CD4-positive, alpha-beta T cell (primary cell): ENCODE results near the gene KCND1. TPM values are rescaled to one million over a fixed set of nuclear protein-coding genes. Genes with fewer than 3 reads are reported as not detected.

Experiments used
- ATAC-seq: fragments of 200-7000 bp; cut with Tn5 transposase; one replicate; pipeline ENCODE4 v1.10.0; 2022; ENCODE audit warnings: mild to moderate bottlenecking; ENCODE audit not compliant: poor library complexity
- CTCF ChIA-PET: fragments of 350-600 bp; sonication (Branson Sonifier 250); formaldehyde crosslinking; loops from one replicate; lab custom pipeline; 2021; ENCODE audit warnings: antibody characterized with exemption, inconsistent platforms; lab: Charles Lee
- POLR2A ChIA-PET: fragments of 350-600 bp; sonication (Branson Sonifier 250); formaldehyde crosslinking; loops from one replicate; lab custom pipeline; 2021; ENCODE audit warnings: antibody characterized with exemption, inconsistent platforms; lab: Charles Lee
- DNase-seq, 14 experiments: peaks; one replicate each; pipeline ENCODE4 v3.0.0-alpha.2; 2013 to 2020; ENCODE audit warnings: mixed read lengths in 2 of 14
- H3K27ac ChIP-seq, 2 donors: one replicate each; pipeline versions ENCODE4 v1.5.1 to v1.7.0; 2013; ENCODE audit warnings: low read length in 2 of 2, low read depth in 1 of 2, mild to moderate bottlenecking in 1 of 2
- H3K27me3 ChIP-seq, 2 experiments: 1 replicate in 1 of 2; 2 replicates in 1 of 2; pipeline versions ENCODE4 v1.6.1 to v1.7.0; 2013; ENCODE audit warnings: low read length in 2 of 2, control low read depth in 1 of 2, mild to moderate bottlenecking in 1 of 2, moderate library complexity in 1 of 2; ENCODE audit not compliant: insufficient read depth in 2 of 2, control insufficient read depth in 1 of 2
- H3K36me3 ChIP-seq: one replicate; pipeline ENCODE4 v1.6.1; 2013; ENCODE audit warnings: low read length, control low read depth; ENCODE audit not compliant: insufficient read depth
- H3K4me1 ChIP-seq: one replicate; pipeline ENCODE4 v1.6.1; 2013; ENCODE audit warnings: low read length, control low read depth; ENCODE audit not compliant: insufficient read depth
- H3K4me3 ChIP-seq: one replicate; pipeline ENCODE4 v1.5.1; 2013; ENCODE audit warnings: mild to moderate bottlenecking, low read length, moderate library complexity
- H3K9me3 ChIP-seq, 2 experiments: 1 replicate in 1 of 2; 2 replicates in 1 of 2; pipeline versions ENCODE4 v1.6.1 to v1.7.0; 2013; ENCODE audit warnings: low read length in 2 of 2, mild to moderate bottlenecking in 2 of 2, control low read depth in 1 of 2, moderate library complexity in 1 of 2; ENCODE audit not compliant: control insufficient read depth in 1 of 2, insufficient read depth in 1 of 2
- H3K27ac Mint-ChIP-seq: one replicate; pipeline ENCODE4 v1.8.0; 2020; ENCODE audit warnings: mixed read lengths
- H3K27me3 Mint-ChIP-seq: one replicate; pipeline ENCODE4 v1.8.0; 2021; ENCODE audit warnings: mixed read lengths
- H3K36me3 Mint-ChIP-seq: one replicate; pipeline ENCODE4 v1.8.0; 2021; ENCODE audit warnings: low read depth, mixed read lengths
- H3K4me1 Mint-ChIP-seq: one replicate; pipeline ENCODE4 v1.8.0; 2021; ENCODE audit warnings: low read depth, mixed read lengths
- H3K4me3 Mint-ChIP-seq: one replicate; pipeline ENCODE4 v1.8.0; 2020; ENCODE audit warnings: mild to moderate bottlenecking, mixed read lengths
- H3K9me3 Mint-ChIP-seq: one replicate; pipeline ENCODE4 v1.8.0; 2020; ENCODE audit warnings: mixed read lengths
- CTCF ChIP-seq: fragments of 200-600 bp; IDR thresholded peaks from one replicate; pipeline ENCODE4 v1.8.0; 2022; ENCODE audit warnings: antibody characterized with exemption, mild to moderate bottlenecking
- intact Hi-C, 2 experiments: fragments of 100-400 bp; cut with DNase I in 1 of 2; cut with micrococcal nuclease in 1 of 2; formaldehyde crosslinking; loops; one replicate each; pipeline versions ENCODE4 v1.15.1 to v1.9.0; 2023 to 2025; cut with DNase I, micrococcal nuclease
- total RNA-seq, 174 experiments: library from RNA in 2 of 174; stranded (reverse) in 2 of 174; gene quantifications; one replicate each; pipeline ENCODE4 v1.2.3 and lab custom pipeline; 2021 to 2026

KCND1 gene
- total RNA-seq, 2 experiments from 2014 or later = 1.5 to 2.7 TPM

- TF ChIP-seq CTCF = no peak
- DNase-seq (no peak), ATAC-seq (no peak)
- Mint-ChIP-seq H3K36me3 (peaks cover 55% of the 10 kb centered on the region), H3K4me1 (peaks cover 17% of the 10 kb centered on the region), H3K9me3 (no peaks in the 10 kb centered on the region), H3K4me3 (no peak overlapping the region), H3K27ac (no peak overlapping the region), H3K27me3 (no peaks in the 10 kb centered on the region)
- CTCF ChIA-PET = no interaction called here
- POLR2A ChIA-PET = no interaction called here
- Histone ChIP-seq H3K4me1 (peaks cover 15% of the 10 kb centered on the region), H3K9me3 (no peaks in the 10 kb centered on the region), H3K4me3 (no peak overlapping the region), H3K36me3 (peaks cover 25% of the 10 kb centered on the region), H3K27ac (no peak overlapping the region), H3K27me3 (no peaks in the 10 kb centered on the region)
- intact Hi-C loops = no loop called here
Measured at GRCh38 chrX:48976086-48976485, 4.4 kb upstream of the KCND1 start.

GRCh38 chrX:48975541-48975940 is 3.9 kb upstream of the KCND1 start:
- Histone ChIP-seq H3K9me3 (no peaks in the 10 kb centered on the region), H3K27ac (no peak overlapping the region), H3K4me1 (peaks cover 16% of the 10 kb centered on the region), H3K36me3 (peaks cover 22% of the 10 kb centered on the region), H3K4me3 (no peak overlapping the region), H3K27me3 (no peaks in the 10 kb centered on the region)
- DNase-seq = no peak
- POLR2A ChIA-PET = no interaction called here
- CTCF ChIA-PET = no interaction called here
- Mint-ChIP-seq H3K36me3 (peaks cover 49% of the 10 kb centered on the region), H3K27me3 (no peaks in the 10 kb centered on the region), H3K4me1 (peaks cover 17% of the 10 kb centered on the region), H3K4me3 (no peak overlapping the region), H3K9me3 (no peaks in the 10 kb centered on the region), H3K27ac (no peak overlapping the region)
- no peak for TF ChIP-seq CTCF
- ATAC-seq = no peak
- intact Hi-C loops = no loop called here

- DNase-seq (no peak), ATAC-seq (no peak)
- ChIA-PET CTCF (no interaction called here), POLR2A (interaction anchor here (0.8 kb wide), 1 partner anchor 16 kb away, joined by 4 read pairs; no protein-coding TSS in a partner anchor)
- H3K36me3 Mint-ChIP-seq = peaks cover 44% of the 10 kb centered on the region
- no peak for TF ChIP-seq CTCF
- H3K4me3 Mint-ChIP-seq = no peak overlapping the region
- H3K27me3 Mint-ChIP-seq = no peaks in the 10 kb centered on the region
- H3K36me3 ChIP-seq = peaks cover 20% of the 10 kb centered on the region
- H3K4me3 ChIP-seq = no peak overlapping the region
- no peaks in the 10 kb centered on the region for H3K9me3 ChIP-seq
- peaks cover 16% of the 10 kb centered on the region for H3K4me1 ChIP-seq
- H3K27ac ChIP-seq = no peak overlapping the region
- intact Hi-C loops = no loop called here
- peaks cover 17% of the 10 kb centered on the region for H3K4me1 Mint-ChIP-seq
- no peak overlapping the region for H3K27ac Mint-ChIP-seq
- no peaks in the 10 kb centered on the region for H3K27me3 ChIP-seq
- H3K9me3 Mint-ChIP-seq = no peaks in the 10 kb centered on the region
Measured at GRCh38 chrX:48975041-48975440, 3.4 kb upstream of the KCND1 start.
